Natural killer cell (primary cell): ENCODE data around the gene SDHAF2. TPM values are rescaled to one million over a fixed set of nuclear protein-coding genes. Genes with fewer than 3 reads are reported as not detected.
"Not testable (repeated sequence)": the region's sequence is repeated elsewhere in the genome, so short reads cannot be mapped to it uniquely, and the experiment has no call there.

ENCODE experiments used
- ATAC-seq, 3 donors: fragments of 150-1000 bp in 2 of 3; fragments of 200-7000 bp in 1 of 3; cut with Tn5 transposase; 1 replicate in 1 of 3; 2 replicates in 2 of 3; pipeline ENCODE4 v1.10.0; 2021; ENCODE audit warnings: mild to moderate bottlenecking in 2 of 3, moderate library complexity in 2 of 3
- DNase-seq, 2 donors: peaks; one replicate each; pipeline versions ENCODE4 v3.0.0 to v3.0.0-alpha.2; 2013 to 2021; ENCODE audit warnings: mixed read lengths in 1 of 2
- H3K27ac ChIP-seq: one replicate; pipeline ENCODE4 v1.5.1; 2013; ENCODE audit warnings: mild to moderate bottlenecking, low read length
- H3K27me3 ChIP-seq: one replicate; pipeline ENCODE4 v1.6.1; 2013; ENCODE audit warnings: low read length; ENCODE audit not compliant: control insufficient read depth, insufficient read depth
- H3K36me3 ChIP-seq: one replicate; pipeline ENCODE4 v1.6.1; 2013; ENCODE audit warnings: low read length; ENCODE audit not compliant: control insufficient read depth, insufficient read depth
- H3K4me1 ChIP-seq: one replicate; pipeline ENCODE4 v1.6.1; 2013; ENCODE audit warnings: low read length; ENCODE audit not compliant: control insufficient read depth, insufficient read depth
- H3K4me3 ChIP-seq: one replicate; pipeline ENCODE4 v1.5.1; 2013; ENCODE audit warnings: low read length
- H3K9me3 ChIP-seq: one replicate; pipeline ENCODE4 v1.6.1; 2013; ENCODE audit warnings: low read length; ENCODE audit not compliant: control insufficient read depth, insufficient read depth
- H3K27ac Mint-ChIP-seq, 2 donors: one replicate each; pipeline ENCODE4 v1.8.0; 2022; ENCODE audit warnings: mild to moderate bottlenecking in 2 of 2, mixed read lengths in 2 of 2, moderate library complexity in 1 of 2
- H3K27me3 Mint-ChIP-seq, 2 donors: one replicate each; pipeline ENCODE4 v1.8.0; 2022; ENCODE audit warnings: low read depth in 2 of 2, mixed read lengths in 2 of 2
- H3K36me3 Mint-ChIP-seq: one replicate; pipeline ENCODE4 v1.8.0; 2022; ENCODE audit warnings: mixed read lengths
- H3K4me1 Mint-ChIP-seq, 2 donors: one replicate each; pipeline ENCODE4 v1.8.0; 2022; ENCODE audit warnings: mixed read lengths in 2 of 2
- H3K4me3 Mint-ChIP-seq: one replicate; pipeline ENCODE4 v1.8.0; 2022; ENCODE audit warnings: mild to moderate bottlenecking, moderate library complexity, mixed read lengths
- H3K9me3 Mint-ChIP-seq, 2 donors: one replicate each; pipeline ENCODE4 v1.8.0; 2022; ENCODE audit warnings: mixed read lengths in 2 of 2
- WGBS: methylation state at CpG from one replicate; pipeline ENCODE4 v1.1.7; 2013; ENCODE audit warnings: missing lambda C conversion rate; ENCODE audit not compliant: insufficient coverage; 5-methylcytosine and 5-hydroxymethylcytosine counted together
- intact Hi-C: fragments of 100-400 bp; cut with micrococcal nuclease; formaldehyde crosslinking; loops from one replicate; pipeline ENCODE4 v1.14.2; 2022
- total RNA-seq, 4 donors: library from RNA; stranded (reverse); fragments of 120-200 nt in 1 of 4; gene quantifications; one replicate each; pipeline versions ENCODE4 v1.2.3 to v1.2.4, GENCODE V29; 2013 to 2022
- TF ChIP-seq, protein P1 (sequence below): fragments of 200-600 bp; IDR thresholded peaks from one replicate; pipeline ENCODE4 v1.8.0; 2022; ENCODE audit warnings: antibody characterized with exemption

SDHAF2 gene
- total RNA-seq, 3 donors from 2014 or later (not counting 1 experiment from before 2014, with no cell fraction given) = 40.2 to 50.4 (median 40.8) TPM

DNA sequence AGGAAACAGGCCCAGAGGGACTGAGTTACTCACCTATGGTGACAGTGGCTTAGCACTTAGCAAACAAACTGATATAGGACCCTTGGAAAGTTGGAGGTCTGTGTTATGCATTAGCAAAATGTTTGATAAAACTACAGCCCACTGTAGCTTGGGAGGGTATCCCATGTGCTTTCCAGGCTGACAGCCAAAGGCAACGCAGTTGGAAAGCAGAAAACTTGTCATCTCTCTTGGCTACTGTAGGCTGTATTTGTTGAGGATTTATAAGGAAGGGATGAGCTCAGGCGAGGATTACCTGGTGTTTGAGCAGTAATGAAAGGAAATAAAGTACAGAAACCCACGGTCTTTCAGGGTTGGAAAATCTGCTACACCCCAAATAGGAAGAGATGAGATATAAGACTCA, 23.8 kb downstream of the SDHAF2 start:
- intact Hi-C loops = no loop called here
- H3K4me1 Mint-ChIP-seq = peaks cover 15 to 22% of the 10 kb centered on the region in 2 donors

DNA sequence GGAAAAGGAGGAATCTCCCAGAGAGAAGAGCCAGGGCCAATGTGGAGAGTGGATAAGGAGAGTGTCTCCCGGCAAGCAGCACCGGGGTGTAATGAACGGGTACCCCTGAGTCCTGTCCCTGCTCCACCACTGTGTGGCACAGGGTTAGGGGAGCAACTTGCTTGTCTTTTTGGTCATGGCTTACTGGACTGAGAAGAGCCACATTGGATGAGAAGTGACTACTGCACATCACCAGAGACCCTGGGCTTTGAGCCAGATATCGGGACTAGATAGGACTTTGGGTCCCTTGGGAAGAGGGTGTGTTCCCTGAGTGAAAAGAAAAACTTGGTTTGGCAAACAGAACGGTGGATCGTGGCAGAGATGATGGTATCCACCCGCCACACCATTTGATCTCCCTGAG, 24.6 kb downstream of the SDHAF2 start:
- Histone ChIP-seq H3K4me3 (no peak overlapping the region), H3K4me1 (no peaks in the 10 kb centered on the region), H3K27me3 (no peaks in the 10 kb centered on the region), H3K27ac (no peak overlapping the region), H3K9me3 (no peaks in the 10 kb centered on the region), H3K36me3 (peaks cover 20% of the 10 kb centered on the region)
- Mint-ChIP-seq H3K36me3 (no peaks in the 10 kb centered on the region), H3K9me3 (no peaks in the 10 kb centered on the region), H3K4me1 (peaks cover 15 to 20% of the 10 kb centered on the region in 2 donors), H3K27ac (peak overlapping the region; percentile 23 to 44), H3K27me3 (no peaks in the 10 kb centered on the region), H3K4me3 (no peak overlapping the region)
- DNase-seq (no peak), ATAC-seq (no peak)
- intact Hi-C loops = no loop called here
- WGBS = 92% methylated on average over 7 of the region's 7 CpGs
- TF ChIP-seq, protein P1, sequence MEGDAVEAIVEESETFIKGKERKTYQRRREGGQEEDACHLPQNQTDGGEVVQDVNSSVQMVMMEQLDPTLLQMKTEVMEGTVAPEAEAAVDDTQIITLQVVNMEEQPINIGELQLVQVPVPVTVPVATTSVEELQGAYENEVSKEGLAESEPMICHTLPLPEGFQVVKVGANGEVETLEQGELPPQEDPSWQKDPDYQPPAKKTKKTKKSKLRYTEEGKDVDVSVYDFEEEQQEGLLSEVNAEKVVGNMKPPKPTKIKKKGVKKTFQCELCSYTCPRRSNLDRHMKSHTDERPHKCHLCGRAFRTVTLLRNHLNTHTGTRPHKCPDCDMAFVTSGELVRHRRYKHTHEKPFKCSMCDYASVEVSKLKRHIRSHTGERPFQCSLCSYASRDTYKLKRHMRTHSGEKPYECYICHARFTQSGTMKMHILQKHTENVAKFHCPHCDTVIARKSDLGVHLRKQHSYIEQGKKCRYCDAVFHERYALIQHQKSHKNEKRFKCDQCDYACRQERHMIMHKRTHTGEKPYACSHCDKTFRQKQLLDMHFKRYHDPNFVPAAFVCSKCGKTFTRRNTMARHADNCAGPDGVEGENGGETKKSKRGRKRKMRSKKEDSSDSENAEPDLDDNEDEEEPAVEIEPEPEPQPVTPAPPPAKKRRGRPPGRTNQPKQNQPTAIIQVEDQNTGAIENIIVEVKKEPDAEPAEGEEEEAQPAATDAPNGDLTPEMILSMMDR = no peak

More for the DNA sequence above, 23.8 kb downstream of the SDHAF2 start:
- TF ChIP-seq, protein P1 = no peak
- Histone ChIP-seq H3K4me3 (no peak overlapping the region), H3K9me3 (no peaks in the 10 kb centered on the region), H3K27me3 (no peaks in the 10 kb centered on the region), H3K36me3 (peaks cover 23% of the 10 kb centered on the region), H3K27ac (no peak overlapping the region), H3K4me1 (no peaks in the 10 kb centered on the region)
- H3K27me3 Mint-ChIP-seq = no peaks in the 10 kb centered on the region
- no peaks in the 10 kb centered on the region for H3K36me3 Mint-ChIP-seq
- 96% methylated on average over 3 of the region's 3 CpGs for WGBS
- no peak overlapping the region for H3K4me3 Mint-ChIP-seq
- H3K9me3 Mint-ChIP-seq = no peaks in the 10 kb centered on the region
- no peak for ATAC-seq
- peak overlapping the region in 1 of 2 donors; percentile 44 for H3K27ac Mint-ChIP-seq
- no peak for DNase-seq

DNA sequence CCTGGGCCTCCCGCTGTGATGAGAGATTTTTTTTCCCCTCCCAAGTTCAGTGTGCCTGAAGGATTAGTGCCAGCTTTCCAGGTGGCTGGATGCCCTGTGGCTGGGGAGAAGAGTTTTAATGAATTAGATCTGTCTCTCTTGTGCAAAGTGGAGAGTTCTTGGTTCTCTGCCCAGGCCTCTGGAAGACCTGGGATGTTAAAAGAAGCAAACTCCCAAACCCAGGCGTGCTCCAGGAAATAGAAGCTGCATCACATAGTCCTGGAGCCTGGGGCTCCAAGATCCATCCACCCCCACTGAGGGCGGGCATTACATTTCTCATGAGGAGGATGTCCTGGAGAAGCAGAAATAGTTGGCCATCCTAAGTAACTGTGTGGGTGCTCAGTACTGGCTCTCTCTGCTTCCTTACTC, 30.6 kb downstream of the SDHAF2 start:
- Mint-ChIP-seq H3K36me3 (no peaks in the 10 kb centered on the region), H3K4me1 (peaks cover 4 to 19% of the 10 kb centered on the region in 2 donors), H3K9me3 (no peaks in the 10 kb centered on the region), H3K27ac (no peak overlapping the region), H3K27me3 (no peaks in the 10 kb centered on the region), H3K4me3 (no peak overlapping the region)
- 96% methylated on average over 3 of the region's 3 CpGs for WGBS
- H3K27me3 ChIP-seq = no peaks in the 10 kb centered on the region
- DNase-seq (no peak), ATAC-seq (no peak)
- no peaks in the 10 kb centered on the region for H3K9me3 ChIP-seq
- H3K27ac ChIP-seq = no peak overlapping the region
- intact Hi-C loops = no loop called here
- no peaks in the 10 kb centered on the region for H3K4me1 ChIP-seq
- no peaks in the 10 kb centered on the region for H3K36me3 ChIP-seq
- no peak overlapping the region for H3K4me3 ChIP-seq
- TF ChIP-seq, protein P1 = no peak

DNA sequence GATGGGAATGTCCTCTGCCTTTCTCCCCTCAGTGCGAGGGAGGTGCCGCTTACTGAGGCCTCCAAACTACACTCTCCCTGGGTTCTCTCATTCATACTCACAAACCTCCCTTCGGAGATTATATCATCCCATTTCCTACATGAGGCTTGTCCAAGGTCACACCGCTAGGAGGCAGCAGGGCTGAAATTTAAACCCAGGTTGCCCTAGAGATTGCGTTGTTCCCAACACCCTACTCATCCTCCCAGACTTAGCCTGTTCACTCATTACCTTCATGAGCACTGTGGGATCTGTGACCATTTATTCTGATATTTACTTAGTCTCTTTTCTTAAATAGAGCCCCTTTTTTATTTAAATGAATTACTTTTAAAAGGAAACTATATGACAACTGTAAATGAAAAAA, 31.1 kb downstream of the SDHAF2 start:
- no peaks in the 10 kb centered on the region for H3K4me1 ChIP-seq
- H3K9me3 ChIP-seq = no peaks in the 10 kb centered on the region
- intact Hi-C loops = no loop called here
- no peak overlapping the region for H3K27ac Mint-ChIP-seq
- no peaks in the 10 kb centered on the region for H3K9me3 Mint-ChIP-seq
- no peaks in the 10 kb centered on the region for H3K36me3 ChIP-seq
- TF ChIP-seq, protein P1 = no peak
- H3K4me1 Mint-ChIP-seq = peaks cover 4 to 14% of the 10 kb centered on the region in 2 donors
- no peak for ATAC-seq
- H3K4me3 Mint-ChIP-seq = no peak overlapping the region
- H3K27me3 ChIP-seq = no peaks in the 10 kb centered on the region
- H3K36me3 Mint-ChIP-seq = no peaks in the 10 kb centered on the region
- DNase-seq = no peak
- H3K27ac ChIP-seq = no peak overlapping the region
- H3K4me3 ChIP-seq = no peak overlapping the region
- 97% methylated on average over 5 of the region's 5 CpGs for WGBS
- no peaks in the 10 kb centered on the region for H3K27me3 Mint-ChIP-seq

DNA sequence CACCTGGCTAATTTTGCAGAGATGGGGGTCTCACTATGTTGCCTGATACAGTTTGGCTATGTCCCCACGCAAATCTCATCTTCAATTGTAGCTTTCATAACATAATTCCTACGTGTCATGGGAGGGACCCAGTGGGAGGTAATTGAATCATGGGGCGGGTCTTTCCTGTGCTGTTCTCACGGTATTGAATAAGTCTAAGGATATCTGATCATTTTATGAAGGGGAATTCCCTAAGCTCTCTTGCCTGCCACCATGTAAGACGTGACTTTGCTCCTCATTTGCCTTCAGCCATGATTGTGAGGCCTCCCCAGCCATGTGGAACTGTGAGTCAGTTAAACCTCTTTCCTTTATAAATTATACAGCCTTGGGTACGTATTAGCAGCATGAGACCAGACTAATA, 37.7 kb downstream of the SDHAF2 start:
- not testable (repeated sequence) for H3K9me3 Mint-ChIP-seq, H3K27ac Mint-ChIP-seq
- peaks cover 14% of the 10 kb centered on the region for H3K36me3 ChIP-seq

More for the DNA sequence above, 37.7 kb downstream of the SDHAF2 start:
- ATAC-seq, H3K27me3 ChIP-seq, H3K4me3 Mint-ChIP-seq, H3K4me3 ChIP-seq, H3K9me3 ChIP-seq, H3K27ac ChIP-seq, H3K4me1 ChIP-seq, H3K36me3 Mint-ChIP-seq, DNase-seq, H3K4me1 Mint-ChIP-seq, H3K27me3 Mint-ChIP-seq, intact Hi-C loops: not testable (repeated sequence)
- 89% methylated on average over 5 of the region's 6 CpGs for WGBS
